HCT116 (cell line): Measurements from ENCODE around the gene UBE2O. TPM values are rescaled to one million over a fixed set of nuclear protein-coding genes. Genes with fewer than 3 reads are reported as not detected.

Source experiments
- ATAC-seq: fragments of 200-7000 bp; cut with Tn5 transposase; 2 replicates; pipeline ENCODE4 v1.9.1; 2020; ENCODE audit warnings: mild to moderate bottlenecking, moderate library complexity
- BruUV-seq: library from RNA; stranded (reverse); fragments of 400-500 nt; replicated peaks from 2 replicates; lab custom pipeline; 2021; lab: Mats Ljungman, UMichigan
- CTCF ChIA-PET: fragments of 300-600 bp; sonication (Branson Sonifier 250); formaldehyde crosslinking; loops from one replicate; lab custom pipeline; 2021; ENCODE audit warnings: antibody characterized with exemption; lab: Charles Lee
- POLR2A ChIA-PET: fragments of 300-600, 350-600 bp; sonication (Branson Sonifier 250); formaldehyde crosslinking; loops from one replicate; lab custom pipeline; 2021; ENCODE audit warnings: antibody characterized with exemption; lab: Charles Lee
- RAD21 ChIA-PET, 2 experiments: fragments of 300-600 bp; sonication (Branson Sonifier 250); formaldehyde crosslinking; loops; one replicate each; lab custom pipeline; 2023; ENCODE audit warnings: low total read pairs in 2 of 2; ENCODE audit not compliant: uncharacterized antibody in 2 of 2, unreplicated experiment in 2 of 2, low non-redundant PET in 1 of 2; lab: Charles Lee
- DNase-seq: peaks from one replicate; pipeline ENCODE4 v3.0.0-alpha.2; 2010; ENCODE audit warnings: low read depth, low spot score
- H2AFZ ChIP-seq: fragments of 200-600 bp; shearing (Covaris generic), sonication (generic); 2 replicates; pipeline ENCODE4 v1.6.1; 2017; ENCODE audit warnings: low read depth, mixed run types, mixed read lengths, antibody characterized with exemption, low read length; ENCODE audit not compliant: poor library complexity, severe bottlenecking
- H3K27ac ChIP-seq: 2 replicates; pipeline ENCODE4 v1.5.1; 2012; ENCODE audit warnings: low read depth, low read length
- H3K27me3 ChIP-seq: fragments of 200-600 bp; sonication (generic); 2 replicates; pipeline ENCODE4 v1.6.1; 2016; ENCODE audit warnings: mixed run types, low read length, mixed read lengths; ENCODE audit not compliant: insufficient read depth
- H3K36me3 ChIP-seq, 2 experiments: fragments of 200-500 bp in 1 of 2; fragments of 200-600 bp in 1 of 2; sonication (Bioruptor generic) in 1 of 2; sonication (generic) in 1 of 2; 2 replicates each; pipeline versions ENCODE4 v1.5.1 to v1.6.1; 2014 to 2016; ENCODE audit warnings: low read length in 2 of 2, inconsistent platforms in 1 of 2, mixed read lengths in 1 of 2, mixed run types in 1 of 2; ENCODE audit not compliant: insufficient read depth in 2 of 2, control insufficient read depth in 1 of 2
- H3K4me1 ChIP-seq, 2 experiments: fragments of 200-600 bp in 1 of 2; sonication (generic) in 1 of 2; 2 replicates each; pipeline versions ENCODE4 v1.5.1 to v1.6.1; 2012 to 2017; ENCODE audit warnings: low read length in 2 of 2, inconsistent platforms in 1 of 2, mild to moderate bottlenecking in 1 of 2, mixed read lengths in 1 of 2, mixed run types in 1 of 2, moderate library complexity in 1 of 2; ENCODE audit not compliant: insufficient read depth in 2 of 2, control insufficient read depth in 1 of 2
- H3K4me2 ChIP-seq: fragments of 200-600 bp; sonication (generic); 2 replicates; pipeline ENCODE4 v1.6.1; 2017; ENCODE audit warnings: mixed run types, low read length, mixed read lengths
- H3K4me3 ChIP-seq, 2 experiments: fragments of 200-600 bp in 1 of 2; sonication (generic) in 1 of 2; replicated peaks in 1 of 2; 2 replicates each; pipeline ENCODE4 v1.5.1; 2011 to 2016; ENCODE audit warnings: low read length in 2 of 2, control low read depth in 1 of 2, low read depth in 1 of 2, mild to moderate bottlenecking in 1 of 2, mixed read lengths in 1 of 2, mixed run types in 1 of 2
- H3K79me2 ChIP-seq: fragments of 200-600 bp; sonication (generic); 2 replicates; pipeline ENCODE4 v1.6.1; 2017; ENCODE audit warnings: mild to moderate bottlenecking, mixed run types, low read length, moderate library complexity, mixed read lengths; ENCODE audit not compliant: insufficient read depth
- H3K9ac ChIP-seq: fragments of 200-600 bp; sonication (generic); 2 replicates; pipeline ENCODE4 v1.6.1; 2016; ENCODE audit warnings: low read length, mixed read lengths
- H3K9me2 ChIP-seq: fragments of 200-600 bp; sonication (generic), shearing (Covaris generic); 2 replicates; pipeline ENCODE4 v1.6.1; 2017; ENCODE audit warnings: mixed run types, mild to moderate bottlenecking, moderate library complexity; ENCODE audit not compliant: insufficient read depth
- H3K9me3 ChIP-seq, 2 experiments: fragments of 200-500 bp in 1 of 2; fragments of 200-600 bp in 1 of 2; sonication (Bioruptor generic) in 1 of 2; sonication (generic) in 1 of 2; 2 replicates each; pipeline ENCODE4 v1.6.1; 2014 to 2017; ENCODE audit warnings: low read length in 2 of 2, mixed read lengths in 2 of 2, inconsistent platforms in 1 of 2, low read depth in 1 of 2, mild to moderate bottlenecking in 1 of 2, mixed run types in 1 of 2, moderate library complexity in 1 of 2; ENCODE audit not compliant: control insufficient read depth in 1 of 2, insufficient read depth in 1 of 2
- H4K20me1 ChIP-seq: fragments of 200-600 bp; sonication (generic), shearing (Covaris generic); 2 replicates; pipeline ENCODE4 v1.6.1; 2017; ENCODE audit warnings: mixed run types, mild to moderate bottlenecking, moderate library complexity; ENCODE audit not compliant: insufficient read depth
- ATF3 ChIP-seq: IDR thresholded peaks from 2 replicates; pipeline ENCODE4 v1.6.1; 2012
- CBX3 ChIP-seq: IDR thresholded peaks from 2 replicates; pipeline ENCODE4 v1.6.1; 2012; ENCODE audit warnings: low read depth
- CEBPB ChIP-seq: IDR thresholded peaks from 2 replicates; pipeline ENCODE4 v1.6.1; 2012; ENCODE audit warnings: low read depth
- CTCF ChIP-seq, 3 experiments: fragments of 200-600 bp in 1 of 3; sonication (generic) in 1 of 3; IDR thresholded peaks in 2 of 3; conservative IDR thresholded peaks in 1 of 3; 2 replicates each; pipeline ENCODE4 v1.5.1; 2012 to 2017; ENCODE audit warnings: low read depth in 2 of 3, low read length in 2 of 3, antibody characterized with exemption in 1 of 3, borderline replicate concordance in 1 of 3, control low read depth in 1 of 3, mild to moderate bottlenecking in 1 of 3, mixed read lengths in 1 of 3, mixed run types in 1 of 3, moderate library complexity in 1 of 3; ENCODE audit not compliant: insufficient read depth in 1 of 3
- EGR1 ChIP-seq: IDR thresholded peaks from 2 replicates; pipeline ENCODE4 v1.6.1; 2012; ENCODE audit warnings: low read depth
- EZH2 ChIP-seq: fragments of 200-600 bp; sonication (generic); IDR thresholded peaks from 2 replicates; pipeline ENCODE4 v1.6.1; 2017; ENCODE audit warnings: antibody characterized with exemption, mixed run types
- FOSL1 ChIP-seq: IDR thresholded peaks from 2 replicates; pipeline ENCODE4 v1.6.1; 2012; ENCODE audit warnings: low read depth
- JUND ChIP-seq: IDR thresholded peaks from 2 replicates; pipeline ENCODE4 v1.6.1; 2012
- MAX ChIP-seq: IDR thresholded peaks from 2 replicates; pipeline ENCODE4 v1.6.1; 2012
- POLR2A ChIP-seq: IDR thresholded peaks from 2 replicates; pipeline ENCODE4 v1.7.0; 2011; ENCODE audit warnings: borderline replicate concordance; ENCODE audit not compliant: insufficient read depth, insufficient read length; ENCODE audit errors: extremely low read depth
- POLR2AphosphoS5 ChIP-seq: IDR thresholded peaks from 2 replicates; pipeline ENCODE4 v1.6.1; 2011; ENCODE audit warnings: mild to moderate bottlenecking, low read depth, low read length, moderate library complexity
- RAD21 ChIP-seq: IDR thresholded peaks from 2 replicates; pipeline ENCODE4 v1.6.1; 2012; ENCODE audit warnings: low read depth, mild to moderate bottlenecking
- SP1 ChIP-seq: IDR thresholded peaks from 2 replicates; pipeline ENCODE4 v1.6.1; 2012; ENCODE audit warnings: low read depth
- SRF ChIP-seq: IDR thresholded peaks from 2 replicates; pipeline ENCODE4 v1.6.1; 2012; ENCODE audit warnings: low read depth
- TCF7L2 ChIP-seq: IDR thresholded peaks from 2 replicates; pipeline ENCODE4 v1.7.0; 2011; ENCODE audit warnings: borderline replicate concordance, inconsistent platforms; ENCODE audit not compliant: insufficient read depth, insufficient read length; ENCODE audit errors: extremely low read depth
- ZBTB33 ChIP-seq: IDR thresholded peaks from 2 replicates; pipeline ENCODE4 v1.6.1; 2011; ENCODE audit warnings: mild to moderate bottlenecking, low read length, moderate library complexity; ENCODE audit not compliant: insufficient replicate concordance; ENCODE audit errors: extremely low read depth
- ZFX ChIP-seq: fragments of 450-650 bp; IDR thresholded peaks from 2 replicates; pipeline ENCODE4 v1.6.1; 2017
- ZNF274 ChIP-seq: fragments of 200-500 bp; sonication (Bioruptor generic); IDR thresholded peaks from 2 replicates; pipeline ENCODE4 v1.6.1; 2014; ENCODE audit warnings: mild to moderate bottlenecking, low read depth, low read length, inconsistent platforms
- intact Hi-C: fragments of 100-400 bp; cut with micrococcal nuclease; formaldehyde crosslinking; loops from 2 replicates; pipeline ENCODE4 v1.10.0; 2022
- total RNA-seq: library from RNA; stranded (reverse); gene quantifications from one replicate; pipeline ENCODE4 v1.2.1, GENCODE V29; 2021; ENCODE audit not compliant: unreplicated experiment

UBE2O gene
- total RNA-seq, 1 experiment from 2014 or later = 59.1 TPM

GRCh38 chr17:76395980-76396379 lies 57.0 kb downstream of the UBE2O start:
- no peaks in the 10 kb centered on the region for H3K4me1 ChIP-seq
- RAD21 ChIA-PET = interaction anchor here in 1 of 2 experiments (0.6 kb wide), 1 partner anchor 110 kb away, joined by 3 read pairs; no protein-coding TSS in a partner anchor
- no peak overlapping the region for H2AFZ ChIP-seq
- CTCF ChIA-PET = interaction anchor here (1.1 to 3.9 kb wide), 2 partner anchors 11 to 30 kb away, joined by 4 to 37 read pairs; partner anchors contain the start of gene SPHK1
- TF ChIP-seq EGR1 (no peak), TCF7L2 (no peak), POLR2AphosphoS5 (no peak)
- TF ChIP-seq, all 23 proteins: peak for 0
- Histone ChIP-seq H4K20me1 (peaks cover 4% of the 10 kb centered on the region; the same call in 1 of the 2 replicates), H3K9ac (no peak overlapping the region), H3K9me2 (no peaks in the 10 kb centered on the region), H3K36me3 (peaks cover 51 to 52% of the 10 kb centered on the region in 2 experiments; a peak in 3 of 4 replicates), H3K9me3 (no peaks in the 10 kb centered on the region), H3K79me2 (no peaks in the 10 kb centered on the region), H3K4me3 (no peak overlapping the region), H3K27me3 (no peaks in the 10 kb centered on the region), H3K27ac (no peak overlapping the region), H3K4me2 (no peak overlapping the region)
- no TSS peak for BruUV-seq
- ATAC-seq (no peak), DNase-seq (no peak)
- POLR2A ChIA-PET = no interaction called here
- intact Hi-C loops = no loop called here

- Histone ChIP-seq H3K36me3 (peaks cover 45% of the 10 kb centered on the region in 2 experiments; a peak in 3 of 4 replicates), H3K79me2 (no peaks in the 10 kb centered on the region), H3K4me3 (no peak overlapping the region), H3K4me1 (no peaks in the 10 kb centered on the region), H3K9ac (no peak overlapping the region), H3K9me2 (no peaks in the 10 kb centered on the region), H4K20me1 (peaks cover 4% of the 10 kb centered on the region; the same call in 1 of the 2 replicates), H3K27ac (no peak overlapping the region), H3K9me3 (no peaks in the 10 kb centered on the region), H2AFZ (no peak overlapping the region), H3K4me2 (no peak overlapping the region), H3K27me3 (no peaks in the 10 kb centered on the region)
- ChIA-PET CTCF (interaction anchor here (1.3 to 2.3 kb wide), 2 partner anchors 9 to 24 kb away, joined by 3 to 7 read pairs; partner anchors contain the start of gene SPHK1), POLR2A (no interaction called here), RAD21 (no interaction called here)
- no TSS peak for BruUV-seq
- no peak for DNase-seq
- intact Hi-C loops = no loop called here
- ATAC-seq = no peak
- TF ChIP-seq EZH2 = no peak
- no peak for TF ChIP-seq ZNF274
- TF ChIP-seq EGR1 = no peak
- TF ChIP-seq CTCF (IDR thresholded peaks at IDR 0.05 in 2 of 3, conservative IDR thresholded peaks at IDR 0.05 in 1 of 3; ENCODE audit: borderline replicate concordance in 1 of 3, insufficient read depth in 1 of 3, low read depth in 2 of 3, low read length in 2 of 3) = no peak
- no peak for TF ChIP-seq ZFX
- TF ChIP-seq CEBPB = no peak
- TF ChIP-seq POLR2AphosphoS5 = no peak
- no peak for TF ChIP-seq ZBTB33
- TF ChIP-seq ATF3 = no peak
- TF ChIP-seq SRF = no peak
- no peak for TF ChIP-seq JUND
- TF ChIP-seq RAD21 = no peak
- TF ChIP-seq CBX3 = no peak
- TF ChIP-seq FOSL1 = no peak
- TF ChIP-seq SP1 = no peak
- TF ChIP-seq TCF7L2 = no peak
- TF ChIP-seq MAX = no peak
- no peak for TF ChIP-seq POLR2A
Measured at GRCh38 chr17:76394166-76394565, 58.8 kb downstream of the UBE2O start.
